Left ventricle myocardium inferior (tissue), 1 donor: Measurements from ENCODE around the gene RTN4IP1. TPM values are rescaled to one million over a fixed set of nuclear protein-coding genes. Genes with fewer than 3 reads are reported as not detected.

Experiments
- DNase-seq: peaks from one replicate; pipeline ENCODE4 v3.0.0-alpha.2; 2020
- H3K27ac ChIP-seq: fragments of 200-600 bp; replicated peaks from 2 replicates; pipeline ENCODE4 v1.8.0; 2021
- H3K27me3 ChIP-seq: fragments of 200-600 bp; 2 replicates; pipeline ENCODE4 v1.8.0; 2021; ENCODE audit warnings: low read depth
- H3K36me3 ChIP-seq: fragments of 200-600 bp; 2 replicates; pipeline ENCODE4 v1.8.0; 2021
- H3K4me1 ChIP-seq: fragments of 200-600 bp; 2 replicates; pipeline ENCODE4 v1.8.0; 2021
- H3K4me3 ChIP-seq: fragments of 200-600 bp; 2 replicates; pipeline ENCODE4 v1.8.0; 2021; ENCODE audit warnings: mild to moderate bottlenecking, moderate library complexity
- H3K9me3 ChIP-seq: fragments of 200-600 bp; replicated peaks from 2 replicates; pipeline ENCODE4 v1.8.0; 2021
- intact Hi-C: fragments of 100-400 bp; cut with micrococcal nuclease; formaldehyde crosslinking; loops from one replicate; pipeline ENCODE4 v1.11.0; 2022
- total RNA-seq: library from RNA; stranded (reverse); fragmentation: NEBNext Ultra II Directional; extraction: Animal tissue kit (Norgen Biotek cat#: 25700); gene quantifications from one replicate; pipeline ENCODE4 v1.2.1, GENCODE V29; 2021
- TF ChIP-seq, protein P1 (sequence below): fragments of 200-600 bp; IDR thresholded peaks from 2 replicates; pipeline ENCODE4 v1.8.0; 2021; ENCODE audit warnings: antibody characterized with exemption, mild to moderate bottlenecking, borderline replicate concordance
- donor health status: DM: no; HTN: yes; CAD: no; lungs with severe emphysema.

RTN4IP1 gene
- total RNA-seq, 1 donor from 2014 or later = 21.5 TPM

DNA sequence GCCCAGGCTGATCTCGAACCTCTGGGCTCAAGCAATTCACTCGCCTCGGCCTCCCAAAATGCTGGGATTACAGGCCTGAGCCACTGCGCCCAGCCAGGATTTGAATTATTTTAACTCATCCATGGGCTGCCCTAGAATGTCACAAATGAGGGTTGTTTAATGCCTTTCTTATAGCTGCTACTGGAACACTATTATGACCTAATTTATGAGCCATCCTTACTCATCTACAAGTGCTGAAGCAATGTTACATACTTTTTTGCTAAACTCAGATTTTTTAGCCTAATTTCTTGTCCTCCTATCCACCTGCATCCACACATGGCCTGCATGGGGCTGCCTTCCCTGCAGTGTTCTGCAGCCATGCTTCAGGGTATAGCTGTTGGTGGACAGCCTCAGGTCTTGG is 59.9 kb downstream of the RTN4IP1 start:
- peaks cover 32% of the 10 kb centered on the region for H3K36me3 ChIP-seq
- no peaks in the 10 kb centered on the region for H3K9me3 ChIP-seq
- H3K27me3 ChIP-seq = no peaks in the 10 kb centered on the region
- intact Hi-C loops = loop anchor here (5.0 to 10.0 kb wide), 2 partner anchors 122 to 235 kb away; no protein-coding TSS in a partner anchor
- TF ChIP-seq, protein P1, sequence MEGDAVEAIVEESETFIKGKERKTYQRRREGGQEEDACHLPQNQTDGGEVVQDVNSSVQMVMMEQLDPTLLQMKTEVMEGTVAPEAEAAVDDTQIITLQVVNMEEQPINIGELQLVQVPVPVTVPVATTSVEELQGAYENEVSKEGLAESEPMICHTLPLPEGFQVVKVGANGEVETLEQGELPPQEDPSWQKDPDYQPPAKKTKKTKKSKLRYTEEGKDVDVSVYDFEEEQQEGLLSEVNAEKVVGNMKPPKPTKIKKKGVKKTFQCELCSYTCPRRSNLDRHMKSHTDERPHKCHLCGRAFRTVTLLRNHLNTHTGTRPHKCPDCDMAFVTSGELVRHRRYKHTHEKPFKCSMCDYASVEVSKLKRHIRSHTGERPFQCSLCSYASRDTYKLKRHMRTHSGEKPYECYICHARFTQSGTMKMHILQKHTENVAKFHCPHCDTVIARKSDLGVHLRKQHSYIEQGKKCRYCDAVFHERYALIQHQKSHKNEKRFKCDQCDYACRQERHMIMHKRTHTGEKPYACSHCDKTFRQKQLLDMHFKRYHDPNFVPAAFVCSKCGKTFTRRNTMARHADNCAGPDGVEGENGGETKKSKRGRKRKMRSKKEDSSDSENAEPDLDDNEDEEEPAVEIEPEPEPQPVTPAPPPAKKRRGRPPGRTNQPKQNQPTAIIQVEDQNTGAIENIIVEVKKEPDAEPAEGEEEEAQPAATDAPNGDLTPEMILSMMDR = no peak
- H3K4me3 ChIP-seq = no peak overlapping the region
- DNase-seq = no peak
- H3K27ac ChIP-seq = no peak overlapping the region
- H3K4me1 ChIP-seq = peaks cover 4% of the 10 kb centered on the region

- Histone ChIP-seq H3K4me1 (peaks cover 13% of the 10 kb centered on the region), H3K36me3 (peaks cover 32% of the 10 kb centered on the region), H3K4me3 (no peak overlapping the region), H3K9me3 (no peaks in the 10 kb centered on the region), H3K27ac (no peak overlapping the region), H3K27me3 (no peaks in the 10 kb centered on the region)
- TF ChIP-seq, protein P1 = no peak
- intact Hi-C loops = loop anchor here (5.0 to 10.0 kb wide), 2 partner anchors 121 to 234 kb away; no protein-coding TSS in a partner anchor
- DNase-seq = no peak
These were observed 60.8 kb downstream of the RTN4IP1 start for GRCh38 chr6:106568530-106568929.

DNA sequence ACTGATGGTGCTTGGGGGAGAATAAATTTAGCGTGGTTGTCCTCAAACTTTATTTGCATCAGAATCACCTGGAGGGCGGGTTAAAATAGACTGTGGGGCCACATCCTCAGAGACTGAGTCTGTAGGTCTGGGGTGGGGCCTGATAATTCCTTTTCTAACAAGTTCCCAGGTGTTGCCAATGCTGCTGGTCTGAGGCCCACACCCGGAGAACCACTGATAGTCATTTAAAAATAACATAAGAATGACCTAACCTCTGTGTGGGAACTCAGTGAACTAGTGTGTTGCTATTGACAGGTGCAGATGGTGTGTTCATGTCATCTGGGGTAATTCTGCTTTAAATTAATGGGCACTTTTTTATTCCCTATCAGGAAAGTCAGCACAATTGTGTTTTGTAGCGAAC is 64.8 kb downstream of the RTN4IP1 start:
- Histone ChIP-seq H3K36me3 (peaks cover 23% of the 10 kb centered on the region), H3K9me3 (no peaks in the 10 kb centered on the region), H3K4me1 (peaks cover 16% of the 10 kb centered on the region), H3K27ac (no peak overlapping the region), H3K27me3 (no peaks in the 10 kb centered on the region), H3K4me3 (no peak overlapping the region)
- TF ChIP-seq, protein P1 = no peak
- DNase-seq = no peak
- intact Hi-C loops = loop anchor here (10.0 kb wide), 1 partner anchor 230 kb away; no protein-coding TSS in a partner anchor

- intact Hi-C loops = loop anchor here (10.0 kb wide), 1 partner anchor 229 kb away; no protein-coding TSS in a partner anchor
- H3K36me3 ChIP-seq = peaks cover 22% of the 10 kb centered on the region
- TF ChIP-seq, protein P1 = no peak
- no peak overlapping the region for H3K4me3 ChIP-seq
- peak; percentile 37 for DNase-seq
- no peaks in the 10 kb centered on the region for H3K9me3 ChIP-seq
- H3K27me3 ChIP-seq = no peaks in the 10 kb centered on the region
- peaks cover 16% of the 10 kb centered on the region for H3K4me1 ChIP-seq
- H3K27ac ChIP-seq = no peak overlapping the region
These were observed 65.7 kb downstream of the RTN4IP1 start for GRCh38 chr6:106563614-106564013.

- Histone ChIP-seq H3K36me3 (peaks cover 22% of the 10 kb centered on the region), H3K4me3 (no peak overlapping the region), H3K27ac (no peak overlapping the region), H3K27me3 (no peaks in the 10 kb centered on the region), H3K9me3 (no peaks in the 10 kb centered on the region), H3K4me1 (peaks cover 16% of the 10 kb centered on the region)
- intact Hi-C loops = loop anchor here (10.0 kb wide), 1 partner anchor 227 kb away; no protein-coding TSS in a partner anchor
- TF ChIP-seq, protein P1 = no peak
- DNase-seq = no peak
These were observed 67.5 kb downstream of the RTN4IP1 start for GRCh38 chr6:106561686-106562405.
